ENCODE measurements around the gene KCP.

Gene KCP

DNA sequence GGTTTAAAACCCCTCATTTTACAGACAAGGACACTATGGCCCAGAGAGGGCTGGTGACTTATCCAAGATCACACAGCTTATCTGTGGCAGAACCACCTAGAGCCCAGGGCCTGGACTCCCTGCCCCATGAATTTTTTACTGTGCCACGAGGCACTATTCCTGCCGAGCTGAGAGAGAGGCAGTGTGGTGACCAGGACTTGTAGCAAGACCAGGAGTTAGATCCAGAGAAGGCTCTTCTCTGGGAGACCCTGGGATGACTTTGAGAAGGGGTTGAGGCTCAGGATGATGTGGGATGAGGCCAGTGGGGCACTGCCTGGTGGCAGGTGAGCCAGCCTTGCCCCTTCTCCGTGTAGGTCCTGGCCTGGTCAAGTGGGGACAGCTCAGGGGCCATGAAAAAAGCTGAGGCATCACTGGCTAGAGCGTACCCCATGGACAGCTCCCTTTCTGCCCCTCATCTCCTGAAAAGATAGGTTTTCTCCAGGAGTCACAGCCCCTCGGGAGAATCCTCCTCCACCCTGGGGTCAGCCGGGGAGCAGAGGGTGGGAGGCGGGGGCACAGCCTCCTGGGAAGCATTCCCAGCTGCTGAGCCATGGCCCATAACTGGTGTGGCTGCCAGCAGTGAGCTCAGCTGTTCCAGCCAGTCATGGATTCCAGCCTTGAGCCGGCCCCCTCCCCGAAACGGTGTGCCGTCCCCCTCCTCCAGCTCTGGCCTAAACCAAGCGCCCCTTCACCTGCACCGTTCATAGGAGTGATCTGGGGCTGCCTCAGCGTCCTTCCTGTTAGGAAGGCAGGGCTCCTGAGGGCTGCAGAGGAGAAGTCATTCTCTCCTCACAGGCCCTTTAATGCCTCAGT is 74.5 kb downstream of the KCP start:
- DNase-seq (ENCODE audit: low spot score) = no peak
- H3K27ac ChIP-seq = no peak overlapping the region
- CTCF ChIA-PET = interaction anchor here (0.6 kb wide), 1 partner anchor 111 kb away, joined by 3 read pairs; no protein-coding TSS in a partner anchor
- POLR2A ChIA-PET (ENCODE audit: low non-redundant PET) = no interaction called here
- TF ChIP-seq, protein P1, sequence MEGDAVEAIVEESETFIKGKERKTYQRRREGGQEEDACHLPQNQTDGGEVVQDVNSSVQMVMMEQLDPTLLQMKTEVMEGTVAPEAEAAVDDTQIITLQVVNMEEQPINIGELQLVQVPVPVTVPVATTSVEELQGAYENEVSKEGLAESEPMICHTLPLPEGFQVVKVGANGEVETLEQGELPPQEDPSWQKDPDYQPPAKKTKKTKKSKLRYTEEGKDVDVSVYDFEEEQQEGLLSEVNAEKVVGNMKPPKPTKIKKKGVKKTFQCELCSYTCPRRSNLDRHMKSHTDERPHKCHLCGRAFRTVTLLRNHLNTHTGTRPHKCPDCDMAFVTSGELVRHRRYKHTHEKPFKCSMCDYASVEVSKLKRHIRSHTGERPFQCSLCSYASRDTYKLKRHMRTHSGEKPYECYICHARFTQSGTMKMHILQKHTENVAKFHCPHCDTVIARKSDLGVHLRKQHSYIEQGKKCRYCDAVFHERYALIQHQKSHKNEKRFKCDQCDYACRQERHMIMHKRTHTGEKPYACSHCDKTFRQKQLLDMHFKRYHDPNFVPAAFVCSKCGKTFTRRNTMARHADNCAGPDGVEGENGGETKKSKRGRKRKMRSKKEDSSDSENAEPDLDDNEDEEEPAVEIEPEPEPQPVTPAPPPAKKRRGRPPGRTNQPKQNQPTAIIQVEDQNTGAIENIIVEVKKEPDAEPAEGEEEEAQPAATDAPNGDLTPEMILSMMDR (conservative IDR thresholded peaks at IDR 0.05; ENCODE audit: low read depth) = no peak

DNA sequence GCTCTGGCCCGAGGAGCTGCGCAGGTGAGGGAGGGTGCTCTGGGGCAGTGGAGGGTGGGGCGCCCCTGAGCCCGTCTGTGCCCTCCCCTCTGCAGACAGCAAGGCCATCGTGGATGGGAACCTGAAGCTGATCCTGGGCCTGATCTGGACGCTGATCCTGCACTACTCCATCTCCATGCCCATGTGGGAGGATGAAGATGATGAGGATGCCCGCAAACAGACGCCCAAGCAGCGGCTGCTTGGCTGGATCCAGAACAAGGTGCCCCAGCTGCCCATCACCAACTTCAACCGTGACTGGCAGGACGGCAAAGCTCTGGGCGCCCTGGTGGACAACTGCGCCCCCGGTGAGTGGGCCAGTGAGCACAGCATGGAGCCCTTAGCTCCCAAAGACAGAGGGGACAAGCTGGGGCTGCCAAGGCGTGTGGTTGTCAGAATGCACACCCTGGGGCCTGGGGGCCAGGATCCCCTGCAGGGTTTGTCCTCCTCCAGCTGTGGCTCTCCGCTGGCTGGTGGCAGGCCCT is 75.2 kb downstream of the KCP start:
- ChIA-PET POLR2A (ENCODE audit: low non-redundant PET) (no interaction called here), CTCF (no interaction called here)
- TF ChIP-seq, protein P1 (conservative IDR thresholded peaks at IDR 0.05; ENCODE audit: low read depth) = no peak
- no peak overlapping the region for H3K27ac ChIP-seq
- no peak for DNase-seq (ENCODE audit: low spot score)

DNA sequence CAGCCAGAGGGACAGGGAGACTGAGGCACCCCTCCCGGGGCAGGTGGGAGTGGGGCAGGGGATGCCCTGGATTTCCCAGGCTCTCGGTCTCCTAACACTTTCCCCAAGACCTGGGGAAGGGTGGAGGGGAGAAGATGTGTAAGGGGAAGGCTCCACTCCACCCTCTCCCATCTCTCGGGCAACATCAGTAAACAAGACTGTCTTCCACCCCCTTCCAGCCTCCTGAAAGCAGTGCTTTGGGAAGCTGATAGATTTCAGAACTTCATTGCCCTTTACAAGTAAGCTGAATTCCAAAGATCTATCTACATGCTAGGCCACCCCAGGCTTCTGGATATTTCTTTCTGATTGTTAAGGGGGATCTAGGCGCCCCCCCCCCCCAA is 76.6 kb downstream of the KCP start:
- ChIA-PET CTCF (no interaction called here), POLR2A (ENCODE audit: low non-redundant PET) (no interaction called here)
- H3K27ac ChIP-seq = no peak overlapping the region

DNA sequence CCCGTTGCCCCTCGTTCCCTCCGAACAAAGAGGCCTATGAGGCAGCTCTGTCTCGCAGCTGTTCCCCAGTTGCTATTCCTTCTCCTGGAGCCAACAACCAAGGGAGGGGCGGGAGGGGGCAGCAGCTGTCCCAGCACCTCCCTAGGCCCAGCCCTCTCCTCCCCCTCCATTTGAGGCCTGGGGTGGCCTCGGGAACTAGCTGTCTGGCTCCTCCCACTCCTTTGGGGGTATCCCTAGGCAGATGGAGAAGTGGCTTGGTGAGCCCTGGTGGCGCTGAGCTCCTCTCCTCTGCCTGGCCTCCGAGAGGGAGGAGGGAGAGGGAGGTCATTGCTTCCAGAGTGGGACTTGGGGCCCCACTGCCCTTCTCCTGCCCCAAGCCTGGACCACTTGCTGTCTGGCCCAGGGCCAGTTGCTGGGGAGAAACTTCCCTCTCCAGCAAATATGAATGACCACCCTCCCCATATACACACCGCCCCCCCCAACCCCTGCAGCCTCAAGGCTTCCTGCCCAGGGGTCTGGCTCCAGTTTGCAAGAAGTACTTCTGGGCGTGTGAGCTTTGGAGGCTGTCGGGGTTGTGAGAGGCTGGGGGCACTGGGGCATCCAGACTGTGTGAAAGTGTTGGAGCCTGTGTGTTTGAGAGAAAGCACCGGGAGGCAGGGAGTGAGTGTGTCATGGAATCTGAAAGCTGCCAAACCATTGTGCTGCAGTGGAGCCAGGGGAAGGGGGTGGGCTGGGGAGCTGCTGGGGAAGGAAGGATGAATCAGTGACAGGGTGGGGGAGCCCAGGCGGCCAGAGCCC is 77.2 kb downstream of the KCP start:
- no peak for DNase-seq (ENCODE audit: low spot score)
- TF ChIP-seq, protein P1 (conservative IDR thresholded peaks at IDR 0.05; ENCODE audit: low read depth) = no peak
- no peak overlapping the region for H3K27ac ChIP-seq
- ChIA-PET POLR2A (ENCODE audit: low non-redundant PET) (no interaction called here), CTCF (interaction anchor here (0.5 kb wide), 1 partner anchor 248 kb away, joined by 3 read pairs; no protein-coding TSS in a partner anchor)

More for the DNA sequence above, 76.6 kb downstream of the KCP start:
- TF ChIP-seq, protein P1 (conservative IDR thresholded peaks at IDR 0.05; ENCODE audit: low read depth) = no peak
- no peak for DNase-seq (ENCODE audit: low spot score)

DNA sequence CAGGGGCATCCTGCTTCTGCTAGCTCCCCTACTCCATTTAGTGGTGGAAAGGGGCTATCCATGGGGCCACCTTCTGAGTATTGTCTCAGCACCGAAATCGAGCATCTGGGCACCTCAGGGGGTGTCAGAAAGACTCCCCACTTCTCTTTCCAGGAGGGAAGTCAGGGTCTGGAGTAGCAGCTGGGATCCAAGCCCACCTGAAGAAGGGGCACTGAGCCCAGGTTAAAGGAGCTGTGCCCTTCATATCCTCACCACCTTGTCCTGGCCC is 77.7 kb downstream of the KCP start:
- DNase-seq (ENCODE audit: low spot score) = no peak
- TF ChIP-seq, protein P1 (conservative IDR thresholded peaks at IDR 0.05; ENCODE audit: low read depth) = no peak
- CTCF ChIA-PET = interaction anchor here (0.5 kb wide), 1 partner anchor 248 kb away, joined by 3 read pairs; no protein-coding TSS in a partner anchor
- POLR2A ChIA-PET (ENCODE audit: low non-redundant PET) = no interaction called here
- no peak overlapping the region for H3K27ac ChIP-seq
